Testis (tissue), 3 donors: ENCODE data around the gene NOTCH1. TPM values are rescaled to one million over a fixed set of nuclear protein-coding genes. Genes with fewer than 3 reads are reported as not detected.

Source experiments
- DNase-seq: peaks from one replicate; pipeline ENCODE4 v3.0.0-alpha.2; 2019
- H3K27ac ChIP-seq, 2 donors: fragments of 200-600 bp; sonication (generic); one replicate each; pipeline ENCODE4 v1.5.1; 2019
- H3K27me3 ChIP-seq: fragments of 200-600 bp; sonication (generic); one replicate; pipeline ENCODE4 v1.5.1; 2019
- H3K36me3 ChIP-seq: fragments of 200-600 bp; sonication (generic); one replicate; pipeline ENCODE4 v1.5.1; 2017; ENCODE audit warnings: low read depth; ENCODE audit errors: missing control alignments
- H3K4me1 ChIP-seq: fragments of 200-600 bp; sonication (generic); one replicate; pipeline ENCODE4 v1.5.1; 2019
- H3K4me3 ChIP-seq, 2 donors: fragments of 200-600 bp; sonication (generic); one replicate each; pipeline ENCODE4 v1.5.1; 2017 to 2019
- H3K9me3 ChIP-seq: fragments of 200-600 bp; sonication (generic); one replicate; pipeline ENCODE4 v1.5.1; 2017
- POLR2A ChIP-seq: fragments of 450-650 bp; IDR thresholded peaks from one replicate; pipeline ENCODE4 v1.6.1; 2017; ENCODE audit warnings: antibody characterized with exemption, mild to moderate bottlenecking, moderate library complexity
- WGBS, 2 donors: methylation state at CpG; one replicate each; pipeline ENCODE4 v1.1.5; 2018; 5-methylcytosine and 5-hydroxymethylcytosine counted together
- intact Hi-C: fragments of 100-400 bp; cut with DNase I; formaldehyde crosslinking; loops from one replicate; pipeline ENCODE4 v1.15.1; 2023; ENCODE audit warnings: low total_unique reads
- polyA plus RNA-seq: library from polyadenylated mRNA; stranded (reverse); fragments of 350-450 nt; fragmentation: Illumina TruSeq; extraction: RNeasy Lipid Tissue Mini Kit (QIAGEN cat#74804); gene quantifications from one replicate; pipeline ENCODE4 v1.2.3, GENCODE V29; 2014; ENCODE audit warnings: low read depth, low replicate concordance; ENCODE audit not compliant: insufficient read depth
- total RNA-seq, 2 donors: library from RNA; depleted of rRNA; stranded (reverse); fragments of >200 nt; gene quantifications; one replicate each; pipeline ENCODE4 v1.2.3, GENCODE V29; 2016
- TF ChIP-seq, protein P1 (sequence below), 3 experiments: fragments of 450-650 bp in 2 of 3; fragments of 200-600 bp in 1 of 3; sonication (generic) in 1 of 3; IDR thresholded peaks; one replicate each; pipeline ENCODE4 v1.5.1; 2016 to 2019; ENCODE audit warnings: antibody characterized with exemption in 3 of 3, mild to moderate bottlenecking in 2 of 3, moderate library complexity in 1 of 3

The NOTCH1 gene
- total and polyA plus RNA-seq, 3 donors from 2014 or later = 7.2 to 34.1 (median 32.4) TPM

DNA sequence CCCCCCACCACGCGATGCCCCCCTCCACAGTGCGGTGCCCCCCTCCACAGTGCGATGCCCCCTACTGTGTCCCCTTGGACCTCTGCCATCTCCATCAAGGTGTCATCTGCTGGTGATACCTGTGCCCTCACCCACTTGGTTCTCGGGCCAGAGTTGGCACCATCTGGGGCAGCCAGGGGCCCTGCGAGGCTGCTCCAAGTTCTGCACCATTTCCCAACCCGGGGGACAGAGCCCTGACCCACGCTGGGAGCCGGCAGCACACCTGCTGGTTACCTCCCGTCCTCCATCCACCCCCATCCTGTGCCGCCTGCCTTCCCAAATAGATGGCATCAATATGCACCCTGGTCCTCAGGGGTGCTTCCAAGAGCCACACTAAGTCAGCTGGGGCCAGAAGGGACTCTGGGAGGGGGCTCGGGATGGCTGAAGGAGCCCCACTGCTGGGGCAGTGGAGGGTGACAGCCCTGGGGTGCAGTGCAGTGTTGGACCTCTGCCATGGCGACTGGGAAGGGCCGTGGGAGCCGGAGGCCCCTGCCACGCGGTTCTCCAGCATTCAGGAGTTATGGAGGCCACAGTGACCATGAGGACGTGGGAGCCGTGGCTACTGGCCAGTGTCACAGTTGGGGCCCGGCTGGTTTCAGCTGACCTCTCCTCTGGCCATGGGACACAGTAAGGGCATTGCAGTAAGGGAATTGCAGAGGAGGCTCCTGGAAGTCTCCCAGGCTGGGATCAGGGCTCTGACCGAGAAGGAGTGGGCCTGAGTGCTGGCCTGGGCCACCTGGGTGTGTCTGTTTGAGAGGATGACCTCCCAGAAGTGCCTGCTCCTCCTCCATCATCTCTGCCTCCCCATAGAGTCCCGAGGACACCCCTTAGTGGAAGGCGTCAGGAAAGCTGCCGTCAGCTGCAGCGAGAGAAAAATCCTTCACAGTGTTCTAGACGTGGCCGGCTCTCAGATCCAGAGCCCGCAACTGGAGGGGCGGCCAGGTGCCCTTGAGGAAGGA is 44.2 kb upstream of the NOTCH1 start:
- Histone ChIP-seq H3K27ac (no peak overlapping the region), H3K4me1 (peaks cover 31% of the 10 kb centered on the region), H3K27me3 (no peaks in the 10 kb centered on the region), H3K36me3 (no peaks in the 10 kb centered on the region), H3K9me3 (no peaks in the 10 kb centered on the region), H3K4me3 (no peak overlapping the region)
- WGBS, 2 donors = 66 to 74% methylated on average over 21 to 29 of the region's 29 CpGs
- DNase-seq = no peak
- TF ChIP-seq, protein P1, sequence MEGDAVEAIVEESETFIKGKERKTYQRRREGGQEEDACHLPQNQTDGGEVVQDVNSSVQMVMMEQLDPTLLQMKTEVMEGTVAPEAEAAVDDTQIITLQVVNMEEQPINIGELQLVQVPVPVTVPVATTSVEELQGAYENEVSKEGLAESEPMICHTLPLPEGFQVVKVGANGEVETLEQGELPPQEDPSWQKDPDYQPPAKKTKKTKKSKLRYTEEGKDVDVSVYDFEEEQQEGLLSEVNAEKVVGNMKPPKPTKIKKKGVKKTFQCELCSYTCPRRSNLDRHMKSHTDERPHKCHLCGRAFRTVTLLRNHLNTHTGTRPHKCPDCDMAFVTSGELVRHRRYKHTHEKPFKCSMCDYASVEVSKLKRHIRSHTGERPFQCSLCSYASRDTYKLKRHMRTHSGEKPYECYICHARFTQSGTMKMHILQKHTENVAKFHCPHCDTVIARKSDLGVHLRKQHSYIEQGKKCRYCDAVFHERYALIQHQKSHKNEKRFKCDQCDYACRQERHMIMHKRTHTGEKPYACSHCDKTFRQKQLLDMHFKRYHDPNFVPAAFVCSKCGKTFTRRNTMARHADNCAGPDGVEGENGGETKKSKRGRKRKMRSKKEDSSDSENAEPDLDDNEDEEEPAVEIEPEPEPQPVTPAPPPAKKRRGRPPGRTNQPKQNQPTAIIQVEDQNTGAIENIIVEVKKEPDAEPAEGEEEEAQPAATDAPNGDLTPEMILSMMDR (IDR thresholded peaks at IDR 0.05) = no peak
- TF ChIP-seq POLR2A = no peak
- intact Hi-C loops = no loop called here

DNA sequence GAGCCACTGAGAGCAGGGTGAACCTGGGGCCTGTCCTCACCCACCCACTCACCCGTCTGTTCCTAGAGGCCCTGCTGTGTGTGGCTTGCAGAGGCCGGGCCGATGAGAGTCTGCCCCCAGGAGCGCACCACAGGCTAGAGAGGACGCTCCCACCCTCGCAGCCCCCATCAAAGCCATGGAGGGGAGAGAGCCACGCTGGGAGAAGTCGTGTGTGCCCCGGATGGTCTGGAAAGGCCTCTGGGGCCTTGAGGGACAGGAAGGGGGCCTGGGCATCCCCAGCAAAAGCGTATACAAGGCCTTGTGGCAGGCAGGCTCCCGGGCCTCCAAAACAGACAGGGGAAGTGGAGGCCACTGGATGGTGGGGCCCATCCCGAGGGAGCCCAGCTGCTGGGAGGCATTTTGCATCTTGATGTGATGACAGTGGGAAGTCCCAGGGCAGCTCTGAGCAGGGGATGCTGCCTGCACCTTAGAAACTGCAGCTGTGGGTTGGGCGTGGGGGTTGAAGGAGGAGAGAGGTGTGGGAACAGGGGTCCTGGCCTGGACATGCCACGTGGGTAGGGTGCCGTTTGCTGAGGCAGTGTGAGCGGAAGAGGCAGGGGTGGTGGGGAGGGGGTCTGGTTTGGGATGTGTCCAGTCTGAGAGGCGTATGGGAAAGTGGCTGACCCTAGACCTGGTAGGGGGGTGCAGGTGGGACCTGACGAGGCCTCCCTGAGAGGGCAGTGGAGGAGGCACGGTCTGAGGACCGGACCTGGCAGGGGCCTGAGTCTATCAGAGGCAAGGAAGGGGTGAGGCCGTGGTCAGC is 43.0 kb upstream of the NOTCH1 start:
- no peak overlapping the region for H3K27ac ChIP-seq

DNA sequence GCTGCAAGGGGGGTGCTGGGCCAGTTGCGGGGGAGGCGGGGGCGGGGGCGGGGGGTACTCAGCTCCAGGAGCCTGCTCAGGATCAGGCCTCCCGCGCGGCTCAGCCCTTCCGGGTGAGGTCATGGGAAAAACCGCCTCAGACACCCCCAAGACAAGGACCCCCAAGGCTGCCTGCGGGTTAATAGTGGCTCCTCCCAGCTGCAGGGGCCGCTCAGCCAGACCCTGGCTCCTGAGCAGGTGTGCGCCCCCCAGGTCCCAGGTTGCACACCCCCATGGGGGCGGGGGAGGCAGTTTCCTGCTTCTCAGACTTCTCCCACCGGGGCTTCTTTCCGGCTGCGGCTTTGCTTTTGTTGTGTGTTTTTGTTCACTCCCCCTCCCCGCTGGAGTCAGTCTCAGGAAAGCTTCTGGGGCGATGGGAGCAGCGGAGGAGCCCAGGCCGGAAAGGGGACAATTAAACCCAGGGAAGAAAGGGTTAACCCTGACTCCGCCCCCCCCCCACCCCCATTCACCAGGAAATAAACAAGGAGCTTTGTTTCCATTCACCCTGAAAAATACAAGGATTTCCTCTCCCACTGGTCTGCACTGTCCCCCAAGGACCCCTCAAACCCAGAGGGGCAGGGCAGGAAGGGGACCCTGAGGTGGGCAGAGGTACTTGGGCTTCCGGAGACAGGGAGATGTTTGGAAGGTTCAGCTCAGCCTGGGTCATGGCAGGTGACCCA is 42.3 kb upstream of the NOTCH1 start:
- TF ChIP-seq, protein P1 (IDR thresholded peaks at IDR 0.05) = no peak
- no peak for TF ChIP-seq POLR2A
- Histone ChIP-seq H3K27ac (no peak overlapping the region), H3K36me3 (no peaks in the 10 kb centered on the region), H3K4me3 (no peak overlapping the region), H3K27me3 (no peaks in the 10 kb centered on the region), H3K4me1 (peaks cover 47% of the 10 kb centered on the region), H3K9me3 (no peaks in the 10 kb centered on the region)
- DNase-seq = no peak
- WGBS, 2 donors = 20 to 34% methylated on average over 13 to 21 of the region's 22 CpGs
- intact Hi-C loops = no loop called here

More for the DNA sequence above, 43.0 kb upstream of the NOTCH1 start:
- intact Hi-C loops = no loop called here
- Histone ChIP-seq H3K4me1 (peaks cover 43% of the 10 kb centered on the region), H3K4me3 (no peak overlapping the region), H3K9me3 (no peaks in the 10 kb centered on the region), H3K27me3 (no peaks in the 10 kb centered on the region), H3K36me3 (no peaks in the 10 kb centered on the region)
- TF ChIP-seq POLR2A = no peak
- TF ChIP-seq, protein P1 (IDR thresholded peaks at IDR 0.05) = no peak
- 67 to 83% methylated on average over 14 to 21 of the region's 21 CpGs for WGBS, 2 donors
- no peak for DNase-seq

DNA sequence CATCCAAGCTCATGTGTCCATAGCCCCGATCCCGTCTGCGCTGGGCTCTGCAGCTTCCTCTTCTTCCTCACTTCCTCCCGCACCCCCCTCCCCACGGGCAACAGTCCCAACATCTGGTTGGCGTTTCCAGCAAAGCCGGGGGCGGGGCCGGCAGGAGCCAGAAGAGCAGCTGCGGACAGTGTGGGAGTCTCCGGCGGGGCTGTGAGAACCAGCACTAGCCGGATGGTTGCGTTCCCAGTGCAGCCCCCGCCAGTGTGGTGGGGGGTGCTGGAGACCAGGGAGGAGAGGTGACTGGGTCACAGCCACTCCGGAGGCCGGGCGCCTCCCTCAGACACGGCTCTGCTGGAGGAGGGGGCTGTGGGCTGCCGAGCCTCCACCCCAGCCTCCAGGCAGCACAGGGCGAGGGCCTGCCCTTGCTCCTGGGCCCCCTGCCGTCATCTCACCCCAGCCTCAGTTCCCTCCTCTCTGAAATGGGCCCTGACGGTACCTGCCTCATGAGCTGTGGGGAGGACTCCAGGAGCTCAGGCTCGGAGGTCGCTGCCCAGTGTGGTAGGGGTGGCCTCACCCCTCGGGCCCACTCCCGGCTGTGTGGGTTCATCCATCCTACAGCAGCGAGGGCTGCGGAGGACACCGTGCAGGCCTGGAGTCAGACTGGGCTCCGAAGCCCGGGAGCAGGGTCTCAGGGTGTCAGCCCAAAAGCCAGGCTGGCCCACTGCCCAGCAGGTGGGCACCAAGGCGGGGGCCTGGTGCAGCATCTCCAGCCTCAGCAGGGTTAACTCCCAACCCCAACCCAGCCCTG is 41.5 kb upstream of the NOTCH1 start:
- Histone ChIP-seq H3K4me3 (no peak overlapping the region), H3K27me3 (no peaks in the 10 kb centered on the region), H3K4me1 (peaks cover 47% of the 10 kb centered on the region), H3K9me3 (no peaks in the 10 kb centered on the region), H3K36me3 (no peaks in the 10 kb centered on the region), H3K27ac (no peak overlapping the region)
- WGBS, 2 donors = 15 to 25% methylated on average over 5 to 33 of the region's 33 CpGs
- intact Hi-C loops = no loop called here
- DNase-seq = peak; percentile 77
- no peak for TF ChIP-seq POLR2A
- TF ChIP-seq, protein P1 (IDR thresholded peaks at IDR 0.05) = no peak
